A673 (cell line): ENCODE measurements around the gene C2orf92.

Experiments used
- EZH2 ChIP-seq: fragments of 200-600 bp; sonication (generic); IDR thresholded peaks from 2 replicates; pipeline ENCODE4 v1.6.1; 2017; ENCODE audit warnings: borderline replicate concordance, low read depth, mild to moderate bottlenecking, mixed read lengths, antibody characterized with exemption, low read length; ENCODE audit not compliant: poor library complexity, severe bottlenecking
- TF ChIP-seq, protein P1 (sequence below): fragments of 300-800, 200-600 bp; sonication (generic); conservative IDR thresholded peaks from 2 replicates; pipeline ENCODE4 v1.5.1; 2017; ENCODE audit warnings: low read depth, mild to moderate bottlenecking, antibody characterized with exemption, low read length, moderate library complexity, mixed read lengths

DNA sequence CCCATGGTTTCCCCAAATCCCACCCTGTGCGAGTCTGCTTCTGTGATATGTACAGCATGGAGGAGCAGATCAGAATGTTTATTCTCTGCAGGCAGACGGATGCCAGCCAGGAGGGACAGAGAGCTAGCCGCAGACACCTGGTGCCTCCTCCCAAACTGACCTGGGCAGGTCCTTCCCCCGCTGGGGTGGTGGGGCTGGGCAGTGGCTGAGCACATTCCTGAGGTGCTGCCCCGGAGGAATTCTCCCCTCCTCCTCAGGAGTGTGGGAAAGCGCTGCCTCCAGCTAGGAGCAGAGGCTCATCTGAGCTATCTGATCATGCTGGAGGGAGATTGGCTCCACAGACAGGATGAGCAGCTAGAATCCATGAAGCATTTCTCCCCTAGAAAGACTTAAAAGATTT, 21.7 kb downstream of the C2orf92 start:
- TF ChIP-seq, protein P1, sequence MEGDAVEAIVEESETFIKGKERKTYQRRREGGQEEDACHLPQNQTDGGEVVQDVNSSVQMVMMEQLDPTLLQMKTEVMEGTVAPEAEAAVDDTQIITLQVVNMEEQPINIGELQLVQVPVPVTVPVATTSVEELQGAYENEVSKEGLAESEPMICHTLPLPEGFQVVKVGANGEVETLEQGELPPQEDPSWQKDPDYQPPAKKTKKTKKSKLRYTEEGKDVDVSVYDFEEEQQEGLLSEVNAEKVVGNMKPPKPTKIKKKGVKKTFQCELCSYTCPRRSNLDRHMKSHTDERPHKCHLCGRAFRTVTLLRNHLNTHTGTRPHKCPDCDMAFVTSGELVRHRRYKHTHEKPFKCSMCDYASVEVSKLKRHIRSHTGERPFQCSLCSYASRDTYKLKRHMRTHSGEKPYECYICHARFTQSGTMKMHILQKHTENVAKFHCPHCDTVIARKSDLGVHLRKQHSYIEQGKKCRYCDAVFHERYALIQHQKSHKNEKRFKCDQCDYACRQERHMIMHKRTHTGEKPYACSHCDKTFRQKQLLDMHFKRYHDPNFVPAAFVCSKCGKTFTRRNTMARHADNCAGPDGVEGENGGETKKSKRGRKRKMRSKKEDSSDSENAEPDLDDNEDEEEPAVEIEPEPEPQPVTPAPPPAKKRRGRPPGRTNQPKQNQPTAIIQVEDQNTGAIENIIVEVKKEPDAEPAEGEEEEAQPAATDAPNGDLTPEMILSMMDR, result no peak
- TF ChIP-seq EZH2, result no peak
